ENCODE data around the gene MAG.

The MAG gene

DNA sequence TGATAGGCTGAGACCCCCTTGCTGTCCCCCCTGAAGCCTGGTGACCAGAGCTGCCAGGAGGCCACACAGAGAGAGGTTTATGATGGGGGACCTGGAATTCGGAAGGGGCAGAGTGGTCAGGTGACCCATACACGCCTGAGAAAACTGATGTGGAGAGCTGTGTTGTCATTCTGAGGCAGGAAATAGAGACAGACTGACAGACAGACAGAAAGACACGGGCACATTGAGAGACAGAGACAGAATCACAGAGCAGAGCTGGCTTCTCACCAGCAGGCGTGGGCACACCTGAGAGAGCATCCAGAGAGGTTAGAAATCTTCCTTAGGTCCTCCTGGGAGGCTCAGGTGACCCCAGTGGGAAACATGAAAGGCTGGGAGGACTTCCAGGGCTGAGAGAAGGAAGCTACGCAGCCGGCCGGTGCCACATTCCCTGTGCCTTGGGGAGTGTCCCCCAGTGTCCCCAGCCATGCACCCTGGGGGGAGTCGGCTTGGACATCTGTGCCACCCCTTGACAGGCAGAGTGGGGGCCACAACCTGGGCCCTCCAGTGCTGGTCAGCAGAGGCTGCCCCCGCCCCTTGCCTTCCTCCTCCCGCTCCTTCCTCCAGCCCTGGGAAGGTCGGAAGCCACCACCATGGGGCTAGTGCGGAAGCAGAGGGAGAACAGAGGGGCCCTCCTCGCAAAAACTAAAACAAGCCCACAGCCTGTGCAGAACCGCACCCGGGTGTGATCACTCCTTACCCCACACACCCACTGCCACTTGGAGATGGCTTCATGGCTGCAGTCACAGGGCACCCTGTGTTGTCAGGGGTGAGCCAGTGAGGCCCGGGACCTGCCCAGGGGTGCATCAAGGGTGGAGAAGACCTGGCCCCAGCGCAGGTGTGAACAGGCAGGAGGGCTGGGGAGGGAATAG is 57.9 kb downstream of the MAG start:
- no peak for DNase-seq (ENCODE audit: low read depth)
- TF ChIP-seq, protein P1, sequence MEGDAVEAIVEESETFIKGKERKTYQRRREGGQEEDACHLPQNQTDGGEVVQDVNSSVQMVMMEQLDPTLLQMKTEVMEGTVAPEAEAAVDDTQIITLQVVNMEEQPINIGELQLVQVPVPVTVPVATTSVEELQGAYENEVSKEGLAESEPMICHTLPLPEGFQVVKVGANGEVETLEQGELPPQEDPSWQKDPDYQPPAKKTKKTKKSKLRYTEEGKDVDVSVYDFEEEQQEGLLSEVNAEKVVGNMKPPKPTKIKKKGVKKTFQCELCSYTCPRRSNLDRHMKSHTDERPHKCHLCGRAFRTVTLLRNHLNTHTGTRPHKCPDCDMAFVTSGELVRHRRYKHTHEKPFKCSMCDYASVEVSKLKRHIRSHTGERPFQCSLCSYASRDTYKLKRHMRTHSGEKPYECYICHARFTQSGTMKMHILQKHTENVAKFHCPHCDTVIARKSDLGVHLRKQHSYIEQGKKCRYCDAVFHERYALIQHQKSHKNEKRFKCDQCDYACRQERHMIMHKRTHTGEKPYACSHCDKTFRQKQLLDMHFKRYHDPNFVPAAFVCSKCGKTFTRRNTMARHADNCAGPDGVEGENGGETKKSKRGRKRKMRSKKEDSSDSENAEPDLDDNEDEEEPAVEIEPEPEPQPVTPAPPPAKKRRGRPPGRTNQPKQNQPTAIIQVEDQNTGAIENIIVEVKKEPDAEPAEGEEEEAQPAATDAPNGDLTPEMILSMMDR (IDR thresholded peaks at IDR 0.05; ENCODE audit: insufficient read depth, low read depth, low read length, missing control alignments): no peak
- H3K4me3 ChIP-seq (ENCODE audit: low read length): no peak overlapping the region

DNA sequence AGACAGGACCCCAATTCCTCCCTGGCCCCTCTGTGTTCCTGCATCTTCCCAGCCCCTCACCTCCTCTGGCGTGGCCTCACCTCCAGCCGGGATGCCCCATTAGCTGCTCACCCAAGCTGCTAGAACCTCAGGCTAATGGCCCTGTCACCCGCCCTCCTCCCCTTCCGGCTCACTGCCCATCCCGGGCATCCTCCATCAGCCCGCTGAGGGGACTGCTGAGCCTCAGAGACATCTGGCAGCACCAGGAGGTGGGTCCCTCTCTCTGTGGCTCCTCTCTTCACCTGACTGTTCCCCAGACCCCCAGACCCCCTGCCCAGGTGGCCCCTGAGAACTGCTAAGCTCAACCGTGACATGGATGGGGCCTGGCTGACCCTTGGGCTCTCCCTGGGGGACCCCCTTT is 58.6 kb downstream of the MAG start:
- no peak for DNase-seq (ENCODE audit: low read depth)
- H3K4me3 ChIP-seq (ENCODE audit: low read length): no peak overlapping the region
- TF ChIP-seq, protein P1 (IDR thresholded peaks at IDR 0.05; ENCODE audit: insufficient read depth, low read depth, low read length, missing control alignments): no peak

DNA sequence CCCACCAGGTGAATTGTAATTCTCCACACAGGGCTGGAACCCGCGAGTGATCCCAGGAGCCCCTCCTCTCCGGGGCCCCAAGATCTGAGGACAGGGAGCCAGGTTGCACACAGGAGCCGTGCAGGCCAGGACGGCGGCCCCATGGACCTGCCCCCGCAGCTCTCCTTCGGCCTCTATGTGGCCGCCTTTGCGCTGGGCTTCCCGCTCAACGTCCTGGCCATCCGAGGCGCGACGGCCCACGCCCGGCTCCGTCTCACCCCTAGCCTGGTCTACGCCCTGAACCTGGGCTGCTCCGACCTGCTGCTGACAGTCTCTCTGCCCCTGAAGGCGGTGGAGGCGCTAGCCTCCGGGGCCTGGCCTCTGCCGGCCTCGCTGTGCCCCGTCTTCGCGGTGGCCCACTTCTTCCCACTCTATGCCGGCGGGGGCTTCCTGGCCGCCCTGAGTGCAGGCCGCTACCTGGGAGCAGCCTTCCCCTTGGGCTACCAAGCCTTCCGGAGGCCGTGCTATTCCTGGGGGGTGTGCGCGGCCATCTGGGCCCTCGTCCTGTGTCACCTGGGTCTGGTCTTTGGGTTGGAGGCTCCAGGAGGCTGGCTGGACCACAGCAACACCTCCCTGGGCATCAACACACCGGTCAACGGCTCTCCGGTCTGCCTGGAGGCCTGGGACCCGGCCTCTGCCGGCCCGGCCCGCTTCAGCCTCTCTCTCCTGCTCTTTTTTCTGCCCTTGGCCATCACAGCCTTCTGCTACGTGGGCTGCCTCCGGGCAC is 59.6 kb downstream of the MAG start:
- no peak overlapping the region for H3K4me3 ChIP-seq (ENCODE audit: low read length)
- TF ChIP-seq, protein P1 (IDR thresholded peaks at IDR 0.05; ENCODE audit: insufficient read depth, low read depth, low read length, missing control alignments): no peak
- no peak for DNase-seq (ENCODE audit: low read depth)

DNA sequence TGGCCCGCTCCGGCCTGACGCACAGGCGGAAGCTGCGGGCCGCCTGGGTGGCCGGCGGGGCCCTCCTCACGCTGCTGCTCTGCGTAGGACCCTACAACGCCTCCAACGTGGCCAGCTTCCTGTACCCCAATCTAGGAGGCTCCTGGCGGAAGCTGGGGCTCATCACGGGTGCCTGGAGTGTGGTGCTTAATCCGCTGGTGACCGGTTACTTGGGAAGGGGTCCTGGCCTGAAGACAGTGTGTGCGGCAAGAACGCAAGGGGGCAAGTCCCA is 60.2 kb downstream of the MAG start:
- TF ChIP-seq, protein P1 (IDR thresholded peaks at IDR 0.05; ENCODE audit: insufficient read depth, low read depth, low read length, missing control alignments): no peak
- H3K4me3 ChIP-seq (ENCODE audit: low read length): no peak overlapping the region
- DNase-seq (ENCODE audit: low read depth): no peak

DNA sequence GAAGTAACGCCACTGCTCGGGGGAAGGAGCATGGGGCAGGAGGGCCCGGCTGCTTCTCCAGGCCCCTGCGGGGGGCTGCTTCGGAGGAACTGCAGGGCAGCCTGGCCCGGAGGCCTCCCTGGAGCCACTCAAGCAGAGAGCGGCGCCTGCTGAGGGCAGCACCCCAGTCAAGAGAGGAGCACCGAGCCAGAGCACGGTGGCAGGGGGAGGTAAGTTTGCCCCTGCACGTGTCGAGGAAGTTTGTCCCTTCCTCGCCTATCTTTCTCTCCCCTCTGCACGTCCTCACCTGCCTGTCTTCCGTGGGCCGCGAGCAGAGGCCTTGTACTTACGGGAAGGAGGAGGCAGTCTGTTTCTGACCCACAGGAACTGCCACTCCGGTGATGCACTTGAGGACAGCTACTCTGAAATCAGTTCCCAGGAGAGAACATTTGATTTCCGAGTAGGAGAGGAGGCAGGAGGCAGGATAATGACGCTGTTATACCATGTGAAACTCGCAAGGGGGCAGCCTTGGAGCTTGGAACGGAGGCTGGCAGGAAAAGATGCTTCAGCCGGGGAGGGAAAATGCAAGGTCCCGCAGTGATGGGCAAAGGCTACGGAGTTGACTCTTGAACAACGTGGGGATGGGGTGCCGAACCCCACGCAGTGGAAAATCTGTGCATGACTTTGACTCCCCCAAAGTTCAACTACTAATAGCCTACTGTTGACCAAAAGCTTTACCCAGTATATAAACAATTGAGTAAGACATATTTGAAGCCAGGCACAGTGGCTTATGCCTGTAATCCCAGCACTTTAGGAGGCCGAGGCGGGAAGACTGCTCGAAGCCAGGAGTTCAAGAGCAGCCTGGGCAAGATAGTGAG is 60.7 kb downstream of the MAG start:
- TF ChIP-seq, protein P1 (IDR thresholded peaks at IDR 0.05; ENCODE audit: insufficient read depth, low read depth, low read length, missing control alignments): peak; percentile 89
- DNase-seq (ENCODE audit: low read depth): peak; percentile 94
- no peak overlapping the region for H3K4me3 ChIP-seq (ENCODE audit: low read length)

DNA sequence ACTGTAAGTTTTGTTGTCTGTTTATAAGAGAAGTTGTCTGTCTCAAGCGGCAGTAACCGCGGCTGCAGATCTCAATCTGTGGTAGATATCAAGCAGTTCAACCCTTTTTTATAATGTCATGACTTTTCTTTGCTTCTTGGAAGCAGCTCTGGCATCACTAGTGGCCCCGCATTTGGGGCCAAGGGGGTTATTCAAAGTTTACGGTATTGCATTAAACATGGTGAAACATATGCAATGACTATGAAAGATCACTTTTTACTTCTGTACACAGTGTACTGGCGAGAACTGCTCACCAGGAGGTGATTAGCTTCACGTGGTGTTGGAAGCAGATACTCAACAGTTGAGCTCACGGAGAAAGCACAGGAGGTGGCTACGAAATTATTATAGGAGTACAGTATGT is 61.7 kb downstream of the MAG start:
- DNase-seq (ENCODE audit: low read depth): no peak
- TF ChIP-seq, protein P1 (IDR thresholded peaks at IDR 0.05; ENCODE audit: insufficient read depth, low read depth, low read length, missing control alignments): no peak
- H3K4me3 ChIP-seq (ENCODE audit: low read length): no peak overlapping the region

All from epithelial cell of esophagus (primary cell).